Measurements from ENCODE around the gene MMRN1. TPM values are rescaled to one million over a fixed set of nuclear protein-coding genes. Genes with fewer than 3 reads are reported as not detected.

Gene MMRN1
- polyA plus RNA-seq, 1 experiment, result not detected

- no peak overlapping the region for H3K27ac ChIP-seq (ENCODE audit: low read depth, low read length)
- H3K27me3 ChIP-seq (ENCODE audit: control insufficient read depth, insufficient read depth, low read length), result no peaks in the 10 kb centered on the region
- no peak for DNase-seq (ENCODE audit: low read depth, low spot score)
- ChIA-PET CTCF (interaction anchor here (1.0 kb wide), 1 partner anchor 249 kb away, joined by 3 read pairs; no protein-coding TSS in a partner anchor), POLR2A (no interaction called here)
- H3K9me3 ChIP-seq (ENCODE audit: control insufficient read depth, insufficient read depth, low read length), result no peaks in the 10 kb centered on the region
- no peak for TF ChIP-seq CTCF (IDR thresholded peaks at IDR 0.05; ENCODE audit: low read depth, low read length)
- no peak overlapping the region for H3K4me3 ChIP-seq (ENCODE audit: low read depth, low read length)
These were observed 11.7 kb downstream of the MMRN1 start for GRCh38 chr4:89906316-89906715.

- POLR2A ChIA-PET, result no interaction called here
- no peak for DNase-seq (ENCODE audit: low read depth, low spot score)
- CTCF ChIA-PET, result interaction anchor here (1.0 kb wide), 1 partner anchor 250 kb away, joined by 3 read pairs; no protein-coding TSS in a partner anchor
- no peaks in the 10 kb centered on the region for H3K27me3 ChIP-seq (ENCODE audit: control insufficient read depth, insufficient read depth, low read length)
- no peak overlapping the region for H3K27ac ChIP-seq (ENCODE audit: low read depth, low read length)
- no peaks in the 10 kb centered on the region for H3K9me3 ChIP-seq (ENCODE audit: control insufficient read depth, insufficient read depth, low read length)
- no peak overlapping the region for H3K4me3 ChIP-seq (ENCODE audit: low read depth, low read length)
- TF ChIP-seq CTCF (IDR thresholded peaks at IDR 0.05; ENCODE audit: low read depth, low read length), result no peak
These were observed 12.3 kb downstream of the MMRN1 start for GRCh38 chr4:89906777-89907521.

- Histone ChIP-seq H3K4me3 (ENCODE audit: low read depth, low read length) (no peak overlapping the region), H3K27ac (ENCODE audit: low read depth, low read length) (no peak overlapping the region), H3K27me3 (ENCODE audit: control insufficient read depth, insufficient read depth, low read length) (no peaks in the 10 kb centered on the region), H3K9me3 (ENCODE audit: control insufficient read depth, insufficient read depth, low read length) (no peaks in the 10 kb centered on the region)
- CTCF ChIA-PET, result interaction anchor here (0.7 to 1.5 kb wide), 4 partner anchors 253 to 428 kb away, joined by 3 to 4 read pairs (median 3); no protein-coding TSS in a partner anchor
- no peak for DNase-seq (ENCODE audit: low read depth, low spot score)
- POLR2A ChIA-PET, result no interaction called here
- TF ChIP-seq CTCF (IDR thresholded peaks at IDR 0.05; ENCODE audit: low read depth, low read length), result no peak
These were observed 15.2 kb downstream of the MMRN1 start for GRCh38 chr4:89909889-89910288.

GRCh38 chr4:89913623-89914022 lies 19.0 kb downstream of the MMRN1 start:
- POLR2A ChIA-PET, result no interaction called here
- no peak for TF ChIP-seq CTCF (IDR thresholded peaks at IDR 0.05; ENCODE audit: low read depth, low read length)
- CTCF ChIA-PET, result no interaction called here
- Histone ChIP-seq H3K27me3 (ENCODE audit: control insufficient read depth, insufficient read depth, low read length) (no peaks in the 10 kb centered on the region), H3K27ac (ENCODE audit: low read depth, low read length) (no peak overlapping the region), H3K9me3 (ENCODE audit: control insufficient read depth, insufficient read depth, low read length) (no peaks in the 10 kb centered on the region), H3K4me3 (ENCODE audit: low read depth, low read length) (no peak overlapping the region)
- no peak for DNase-seq (ENCODE audit: low read depth, low spot score)

Data from AG04450 (cell line).